ENCODE results near the gene DVL1. TPM values are rescaled to one million over a fixed set of nuclear protein-coding genes. Genes with fewer than 3 reads are reported as not detected.

The DVL1 gene
- total RNA-seq, 2 donors from 2014 or later, result 49.9 to 71.3 TPM

DNA sequence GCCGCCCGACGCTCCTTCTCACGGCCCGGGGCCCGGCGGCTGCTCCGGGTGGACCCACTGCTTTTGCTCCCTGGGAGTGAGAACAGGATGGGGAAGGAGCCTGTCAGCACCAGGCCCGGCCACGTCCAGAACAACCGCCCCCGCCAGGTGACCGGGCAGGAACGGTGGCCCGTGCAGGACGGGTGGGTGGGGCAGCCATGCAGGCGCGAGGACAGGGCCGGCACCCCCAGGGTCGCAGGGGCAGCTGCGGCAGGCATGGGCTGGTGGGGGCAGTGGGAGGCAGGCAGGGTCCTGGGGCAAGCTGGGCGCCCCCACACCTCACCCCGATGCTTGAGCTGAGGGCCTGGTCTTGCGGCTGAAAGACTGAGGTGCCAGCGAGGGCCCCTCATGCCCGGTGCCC is 12.8 kb downstream of the DVL1 start:
- Histone ChIP-seq H3K27ac (no peak overlapping the region), H3K4me3 (no peak overlapping the region), H3K4me1 (no peaks in the 10 kb centered on the region), H3K36me3 (no peaks in the 10 kb centered on the region), H3K9ac (ENCODE audit: low read depth in 2 of 2, low read length in 2 of 2) (no peak overlapping the region), H3K27me3 (no peaks in the 10 kb centered on the region), H3K9me3 (no peaks in the 10 kb centered on the region)
- TF ChIP-seq, protein P1, sequence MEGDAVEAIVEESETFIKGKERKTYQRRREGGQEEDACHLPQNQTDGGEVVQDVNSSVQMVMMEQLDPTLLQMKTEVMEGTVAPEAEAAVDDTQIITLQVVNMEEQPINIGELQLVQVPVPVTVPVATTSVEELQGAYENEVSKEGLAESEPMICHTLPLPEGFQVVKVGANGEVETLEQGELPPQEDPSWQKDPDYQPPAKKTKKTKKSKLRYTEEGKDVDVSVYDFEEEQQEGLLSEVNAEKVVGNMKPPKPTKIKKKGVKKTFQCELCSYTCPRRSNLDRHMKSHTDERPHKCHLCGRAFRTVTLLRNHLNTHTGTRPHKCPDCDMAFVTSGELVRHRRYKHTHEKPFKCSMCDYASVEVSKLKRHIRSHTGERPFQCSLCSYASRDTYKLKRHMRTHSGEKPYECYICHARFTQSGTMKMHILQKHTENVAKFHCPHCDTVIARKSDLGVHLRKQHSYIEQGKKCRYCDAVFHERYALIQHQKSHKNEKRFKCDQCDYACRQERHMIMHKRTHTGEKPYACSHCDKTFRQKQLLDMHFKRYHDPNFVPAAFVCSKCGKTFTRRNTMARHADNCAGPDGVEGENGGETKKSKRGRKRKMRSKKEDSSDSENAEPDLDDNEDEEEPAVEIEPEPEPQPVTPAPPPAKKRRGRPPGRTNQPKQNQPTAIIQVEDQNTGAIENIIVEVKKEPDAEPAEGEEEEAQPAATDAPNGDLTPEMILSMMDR (IDR thresholded peaks at IDR 0.05), result no peak
- DNase-seq, result no peak
- intact Hi-C loops (cut with DNase I), result no loop called here

DNA sequence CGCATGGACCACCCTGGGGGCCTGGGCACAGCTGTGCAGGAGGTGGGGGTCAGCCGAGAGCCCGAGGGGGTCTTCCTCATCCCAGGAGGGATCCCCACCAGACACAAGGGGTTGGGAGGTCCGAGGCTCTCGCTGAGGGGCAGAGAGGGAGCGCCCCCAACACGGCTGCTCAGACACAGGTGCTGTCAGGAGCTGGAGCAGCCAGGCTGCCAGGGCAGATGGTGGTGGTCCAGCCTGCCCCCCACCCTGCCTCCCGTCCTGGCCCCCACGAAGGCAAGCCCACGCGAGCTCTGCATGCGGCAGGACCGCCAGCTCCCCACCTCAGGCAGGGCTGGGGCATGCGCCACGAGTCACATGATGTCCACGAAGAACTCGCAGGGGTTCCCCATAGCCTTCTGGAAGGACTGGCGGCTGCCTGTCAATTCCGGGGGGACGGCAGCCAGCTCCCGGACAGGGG is 13.4 kb downstream of the DVL1 start:
- no peaks in the 10 kb centered on the region for H3K36me3 ChIP-seq

DNA sequence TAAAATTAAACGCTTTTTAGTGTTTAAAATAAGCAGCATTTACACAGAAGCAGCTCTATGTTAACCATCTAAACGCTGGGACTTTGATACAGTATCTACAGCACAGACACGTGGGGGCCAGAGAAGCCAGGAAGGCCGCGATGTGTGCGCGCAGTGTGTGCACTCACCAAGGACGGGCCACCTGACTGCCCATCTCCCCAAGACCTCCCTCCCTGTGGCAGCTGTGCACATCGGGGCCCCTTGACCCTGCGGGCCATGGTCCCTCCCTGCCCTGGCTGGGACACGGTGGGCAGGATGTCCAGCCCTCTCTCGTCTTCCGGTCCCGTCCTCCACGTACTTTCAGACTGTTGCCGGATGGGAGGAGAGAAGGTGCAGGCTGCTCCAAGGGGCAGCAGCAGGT is 13.9 kb downstream of the DVL1 start:
- Histone ChIP-seq H3K9ac (ENCODE audit: low read depth in 2 of 2, low read length in 2 of 2) (no peak overlapping the region), H3K9me3 (no peaks in the 10 kb centered on the region), H3K36me3 (no peaks in the 10 kb centered on the region), H3K27me3 (no peaks in the 10 kb centered on the region), H3K27ac (no peak overlapping the region), H3K4me3 (no peak overlapping the region), H3K4me1 (no peaks in the 10 kb centered on the region)
- intact Hi-C loops (cut with DNase I), result no loop called here
- TF ChIP-seq, protein P1 (IDR thresholded peaks at IDR 0.05), result no peak
- DNase-seq, result no peak

More for the DNA sequence above, 13.4 kb downstream of the DVL1 start:
- Histone ChIP-seq H3K27me3 (no peaks in the 10 kb centered on the region), H3K27ac (no peak overlapping the region), H3K9ac (ENCODE audit: low read depth in 2 of 2, low read length in 2 of 2) (no peak overlapping the region), H3K4me1 (no peaks in the 10 kb centered on the region), H3K9me3 (no peaks in the 10 kb centered on the region), H3K4me3 (no peak overlapping the region)
- TF ChIP-seq, protein P1 (IDR thresholded peaks at IDR 0.05), result no peak
- DNase-seq, result no peak
- intact Hi-C loops (cut with DNase I), result no loop called here

DNA sequence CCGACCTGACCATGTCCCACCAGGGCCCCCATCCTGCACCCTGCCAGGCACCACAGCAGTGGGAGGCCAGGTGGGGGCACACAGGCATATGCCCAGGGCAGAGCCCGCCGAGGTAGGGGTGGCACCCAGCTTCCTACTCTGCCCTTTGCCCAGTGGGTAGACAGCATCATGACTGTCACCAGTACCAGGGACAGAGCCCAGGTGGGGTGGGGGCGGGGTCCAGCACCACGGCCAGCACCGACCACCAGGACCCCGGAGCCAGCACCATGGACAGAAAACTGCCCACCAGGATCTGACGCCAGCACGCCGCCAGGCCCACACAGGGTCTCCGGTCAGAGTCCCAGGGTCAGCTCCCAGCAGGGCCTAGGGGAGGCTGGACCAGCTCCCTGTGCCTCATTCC is 14.4 kb downstream of the DVL1 start:
- H3K36me3 ChIP-seq, result no peaks in the 10 kb centered on the region
- no peak for DNase-seq
- no peak overlapping the region for H3K9ac ChIP-seq (ENCODE audit: low read depth in 2 of 2, low read length in 2 of 2)
- intact Hi-C loops (cut with DNase I), result no loop called here
- no peaks in the 10 kb centered on the region for H3K9me3 ChIP-seq
- H3K4me3 ChIP-seq, result no peak overlapping the region
- TF ChIP-seq, protein P1 (IDR thresholded peaks at IDR 0.05), result no peak
- no peak overlapping the region for H3K27ac ChIP-seq
- H3K27me3 ChIP-seq, result no peaks in the 10 kb centered on the region
- H3K4me1 ChIP-seq, result no peaks in the 10 kb centered on the region

DNA sequence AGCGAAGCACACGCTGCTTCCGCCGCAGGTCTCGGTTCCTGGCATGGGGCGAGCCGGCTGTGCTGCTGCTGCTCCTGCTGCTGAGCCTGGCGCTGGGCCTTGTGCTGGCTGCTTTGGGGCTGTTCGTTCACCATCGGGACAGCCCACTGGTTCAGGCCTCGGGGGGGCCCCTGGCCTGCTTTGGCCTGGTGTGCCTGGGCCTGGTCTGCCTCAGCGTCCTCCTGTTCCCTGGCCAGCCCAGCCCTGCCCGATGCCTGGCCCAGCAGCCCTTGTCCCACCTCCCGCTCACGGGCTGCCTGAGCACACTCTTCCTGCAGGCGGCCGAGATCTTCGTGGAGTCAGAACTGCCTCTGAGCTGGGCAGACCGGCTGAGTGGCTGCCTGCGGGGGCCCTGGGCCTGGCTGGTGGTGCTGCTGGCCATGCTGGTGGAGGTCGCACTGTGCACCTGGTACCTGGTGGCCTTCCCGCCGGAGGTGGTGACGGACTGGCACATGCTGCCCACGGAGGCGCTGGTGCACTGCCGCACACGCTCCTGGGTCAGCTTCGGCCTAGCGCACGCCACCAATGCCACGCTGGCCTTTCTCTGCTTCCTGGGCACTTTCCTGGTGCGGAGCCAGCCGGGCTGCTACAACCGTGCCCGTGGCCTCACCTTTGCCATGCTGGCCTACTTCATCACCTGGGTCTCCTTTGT is 15.5 kb downstream of the DVL1 start:
- intact Hi-C loops (cut with DNase I), result no loop called here
- no peak for DNase-seq
- H3K27me3 ChIP-seq, result no peaks in the 10 kb centered on the region
- H3K9ac ChIP-seq (ENCODE audit: low read depth in 2 of 2, low read length in 2 of 2), result no peak overlapping the region
- H3K27ac ChIP-seq, result no peak overlapping the region
- TF ChIP-seq, protein P1 (IDR thresholded peaks at IDR 0.05), result no peak
- no peak overlapping the region for H3K4me3 ChIP-seq
- H3K9me3 ChIP-seq, result no peaks in the 10 kb centered on the region
- H3K4me1 ChIP-seq, result no peaks in the 10 kb centered on the region
- no peaks in the 10 kb centered on the region for H3K36me3 ChIP-seq

All from colonic mucosa (tissue), 4 donors.